ENCODE measurements around the gene ZNF579.

Gene ZNF579

GRCh38 chr19:55611983-55612645, 31.5 kb upstream of the ZNF579 start:
- DNase-seq, result no peak

GRCh38 chr19:55611300-55611982, 30.8 kb upstream of the ZNF579 start:
- DNase-seq, result no peak

- no peak for DNase-seq
Observed at GRCh38 chr19:55609326-55609725, 28.7 kb upstream of the ZNF579 start.

- DNase-seq, result no peak
Observed at GRCh38 chr19:55606817-55607216, 26.2 kb upstream of the ZNF579 start.

GRCh38 chr19:55606471-55606787, 25.8 kb upstream of the ZNF579 start:
- DNase-seq, result no peak

- DNase-seq, result peak; percentile 30
Observed at GRCh38 chr19:55605637-55606470, 25.2 kb upstream of the ZNF579 start, which contains the start of gene ZNF865. TSS of gene ZNF865 (plus strand) at chr19:55605647. CDS start at chr19:55613619, 7,972 bp downstream.

- peak; percentile 97 for DNase-seq
Observed at GRCh38 chr19:55605207-55605636, 24.6 kb upstream of the ZNF579 start.

- DNase-seq, result no peak
Observed at GRCh38 chr19:55603581-55604292, 23.1 kb upstream of the ZNF579 start.

- no peak for DNase-seq
Observed at GRCh38 chr19:55603115-55603514, 22.5 kb upstream of the ZNF579 start.

GRCh38 chr19:55602104-55603001, 21.7 kb upstream of the ZNF579 start:
- no peak for DNase-seq

GRCh38 chr19:55601084-55601483, 20.4 kb upstream of the ZNF579 start:
- DNase-seq, result no peak

GRCh38 chr19:55600662-55601028, 20.0 kb upstream of the ZNF579 start:
- no peak for DNase-seq

- DNase-seq, result peak; percentile 89
Observed at GRCh38 chr19:55599842-55600661, 19.4 kb upstream of the ZNF579 start, which contains the start of gene ZNF524. TSS of gene ZNF524 (plus strand) at chr19:55600288. CDS start at chr19:55602113, 1,825 bp downstream.

- peak; percentile 98 for DNase-seq
Observed at GRCh38 chr19:55599468-55599841, 18.8 kb upstream of the ZNF579 start, which contains the start of gene FIZ1. TSS of gene FIZ1 (minus strand) at chr19:55599517. CDS start at chr19:55597865, 1,652 bp downstream.

- DNase-seq, result peak; percentile 92
Observed at GRCh38 chr19:55598719-55599467, 18.2 kb upstream of the ZNF579 start.

- no peak for DNase-seq
Observed at GRCh38 chr19:55598034-55598433, 17.4 kb upstream of the ZNF579 start.

- DNase-seq, result no peak
Observed at GRCh38 chr19:55597501-55597921, 16.9 kb upstream of the ZNF579 start.

GRCh38 chr19:55596304-55596703, 15.7 kb upstream of the ZNF579 start:
- no peak for DNase-seq

GRCh38 chr19:55594996-55595545, 14.4 kb upstream of the ZNF579 start:
- no peak for DNase-seq

Measured in NCI-H774 (cell line).